WTC11 (cell line): ENCODE results near the gene GPAT3.

Experiments used
- ARID4B ChIP-seq: sonication (generic); formaldehyde crosslinking; IDR thresholded peaks from 2 replicates; pipeline ENCODE4 v1.8.0; 2023; ENCODE audit warnings: missing genetic modification reagents, mild to moderate bottlenecking, borderline replicate concordance
- CREB1 ChIP-seq: sonication (generic); formaldehyde crosslinking; IDR thresholded peaks from 2 replicates; pipeline ENCODE4 v1.8.0; 2023; ENCODE audit warnings: mild to moderate bottlenecking, missing genetic modification reagents
- CTCF ChIP-seq: fragments of 200-600 bp; IDR thresholded peaks from 2 replicates; pipeline ENCODE4 v1.8.0; 2022; ENCODE audit warnings: antibody characterized with exemption
- ETV6 ChIP-seq: sonication (generic); formaldehyde crosslinking; IDR thresholded peaks from 2 replicates; pipeline ENCODE4 v1.8.1; 2022; ENCODE audit warnings: mild to moderate bottlenecking, missing genetic modification reagents
- FOXK1 ChIP-seq: sonication (generic); formaldehyde crosslinking; IDR thresholded peaks from 2 replicates; pipeline ENCODE4 v1.8.0; 2022; ENCODE audit warnings: mild to moderate bottlenecking, moderate library complexity, missing genetic modification reagents
- MAX ChIP-seq: sonication (generic); formaldehyde crosslinking; IDR thresholded peaks from 2 replicates; pipeline ENCODE4 v1.8.0; 2022; ENCODE audit warnings: mild to moderate bottlenecking, missing genetic modification reagents
- MLX ChIP-seq: sonication (generic); formaldehyde crosslinking; IDR thresholded peaks from 2 replicates; pipeline ENCODE4 v1.8.1; 2023; ENCODE audit warnings: mild to moderate bottlenecking, missing genetic modification reagents, moderate library complexity
- SP1 ChIP-seq: sonication (generic); formaldehyde crosslinking; conservative IDR thresholded peaks from 2 replicates; pipeline ENCODE4 v1.8.1; 2022; ENCODE audit warnings: missing genetic modification reagents
- TEAD4 ChIP-seq: sonication (generic); formaldehyde crosslinking; IDR thresholded peaks from 2 replicates; pipeline ENCODE4 v1.8.0; 2022; ENCODE audit warnings: mild to moderate bottlenecking, missing genetic modification reagents
- ZNF263 ChIP-seq: sonication (generic); formaldehyde crosslinking; IDR thresholded peaks from 2 replicates; pipeline ENCODE4 v1.8.1; 2022; ENCODE audit warnings: low read depth, mild to moderate bottlenecking, moderate library complexity, missing genetic modification reagents
- ZNF281 ChIP-seq: sonication (generic); formaldehyde crosslinking; IDR thresholded peaks from 2 replicates; pipeline ENCODE4 v1.8.0; 2023; ENCODE audit warnings: mild to moderate bottlenecking, missing genetic modification reagents
- ZNF396 ChIP-seq: fragments of 250-450 bp; sonication (Bioruptor Pico); IDR thresholded peaks from 2 replicates; pipeline ENCODE4 v1.8.0; 2021; ENCODE audit warnings: mild to moderate bottlenecking, moderate library complexity, borderline replicate concordance

- TF ChIP-seq ZNF396 (no peak), TEAD4 (CRISPR knock-in tag) (no peak), CTCF (no peak), ZNF263 (CRISPR knock-in tag) (no peak), MLX (CRISPR knock-in tag) (no peak), MAX (no peak), FOXK1 (CRISPR knock-in tag) (no peak), CREB1 (CRISPR knock-in tag) (no peak), ARID4B (CRISPR knock-in tag) (no peak), ZNF281 (no peak), ETV6 (CRISPR knock-in tag) (no peak), SP1 (CRISPR knock-in tag) (no peak)
Observed at GRCh38 chr4:83504503-83504902, 31.4 kb upstream of the GPAT3 start.
